Smooth muscle cell (in vitro differentiated cells): ENCODE measurements around the gene BOLA2. TPM values are rescaled to one million over a fixed set of nuclear protein-coding genes. Genes with fewer than 3 reads are reported as not detected.

ENCODE experiments used
- polyA plus RNA-seq: library from polyadenylated mRNA; unstranded; fragments of >200 nt; fragmentation: Nextera tagmentation; extraction: Ambion mirVana; gene quantifications from 2 replicates; pipeline ENCODE4 v1.2.1, GENCODE V29; 2016
- small RNA-seq: library from RNA; depleted of rRNA; stranded (forward); fragments of <200 nt; gene quantifications from one replicate; pipeline ENCODE3, GENCODE V24; 2014
- total RNA-seq: library from RNA; depleted of rRNA; stranded (reverse); fragments of >200 nt; gene quantifications from 2 replicates; pipeline ENCODE4 v1.2.3, GENCODE V29; 2014

Gene BOLA2
- total and polyA plus RNA-seq, 2 experiments from 2014 or later, result 10.8 to 18.6 TPM

Small RNAs within 50 kb of the gene (small RNA-seq; reads per million reads assigned to genes)
- not detected for gene AC133555.2

Other genes starting within 250 kb of the BOLA2 start
- gene NPIPB11, start 47.6 kb downstream of the BOLA2 start, total RNA-seq, result 0.18 and 0.58 TPM in 2 replicates
- gene NPIPB11, start 47.6 kb downstream of the BOLA2 start, polyA plus RNA-seq, result 0.22 and 1.2 TPM in 2 replicates
- 17.3 and 35.1 TPM in 2 replicates for gene SLX1B, start 182 bp upstream of the BOLA2 start, total RNA-seq
- 6.5 and 10.7 TPM in 2 replicates for gene SLX1B, start 182 bp upstream of the BOLA2 start, polyA plus RNA-seq
- 1.5 and 4.1 TPM in 2 replicates for gene SULT1A4, start 5.6 kb upstream of the BOLA2 start, total RNA-seq
- 0.73 and 1.3 TPM in 2 replicates for gene SULT1A4, start 5.6 kb upstream of the BOLA2 start, polyA plus RNA-seq
- 24.1 and 27.0 TPM in 2 replicates for gene NPIPB12, start 52.1 kb upstream of the BOLA2 start, total RNA-seq
- gene NPIPB12, start 52.1 kb upstream of the BOLA2 start, polyA plus RNA-seq, result 13.7 and 33.5 TPM in 2 replicates
- not detected in 2 replicates for gene SPN, start 208.9 kb upstream of the BOLA2 start, total RNA-seq
- not detected in 2 replicates for gene SPN, start 208.9 kb upstream of the BOLA2 start, polyA plus RNA-seq
- gene QPRT, start 224.8 kb upstream of the BOLA2 start, total RNA-seq, result 67.4 and 69.6 TPM in 2 replicates
- 152 and 196 TPM in 2 replicates for gene QPRT, start 224.8 kb upstream of the BOLA2 start, polyA plus RNA-seq